Measurements from ENCODE around the gene TPRKB.
"Not testable (repeated sequence)": the region's sequence is repeated elsewhere in the genome, so short reads cannot be mapped to it uniquely, and the experiment has no call there.

The TPRKB gene

DNA sequence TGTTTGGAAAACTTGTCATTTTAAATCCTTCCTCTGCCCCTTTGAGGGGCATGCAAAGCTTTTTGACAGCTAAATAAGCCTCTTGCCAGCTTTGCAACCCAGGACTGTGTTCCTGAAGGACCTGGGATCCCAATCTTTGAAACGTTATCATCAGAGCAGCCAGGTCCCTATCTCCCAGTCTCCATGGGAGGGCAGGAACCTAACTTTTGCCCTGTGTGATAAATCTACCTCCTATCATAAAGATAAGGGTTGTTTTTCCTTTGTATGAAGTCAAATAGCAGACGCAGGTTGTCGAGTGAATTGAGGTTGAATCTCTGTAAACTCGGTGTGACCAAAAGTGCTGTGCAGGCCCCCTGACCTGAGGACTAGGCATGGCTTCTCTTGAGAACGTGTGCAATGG is 30.1 kb downstream of the TPRKB start:
- TF ChIP-seq, protein P1, sequence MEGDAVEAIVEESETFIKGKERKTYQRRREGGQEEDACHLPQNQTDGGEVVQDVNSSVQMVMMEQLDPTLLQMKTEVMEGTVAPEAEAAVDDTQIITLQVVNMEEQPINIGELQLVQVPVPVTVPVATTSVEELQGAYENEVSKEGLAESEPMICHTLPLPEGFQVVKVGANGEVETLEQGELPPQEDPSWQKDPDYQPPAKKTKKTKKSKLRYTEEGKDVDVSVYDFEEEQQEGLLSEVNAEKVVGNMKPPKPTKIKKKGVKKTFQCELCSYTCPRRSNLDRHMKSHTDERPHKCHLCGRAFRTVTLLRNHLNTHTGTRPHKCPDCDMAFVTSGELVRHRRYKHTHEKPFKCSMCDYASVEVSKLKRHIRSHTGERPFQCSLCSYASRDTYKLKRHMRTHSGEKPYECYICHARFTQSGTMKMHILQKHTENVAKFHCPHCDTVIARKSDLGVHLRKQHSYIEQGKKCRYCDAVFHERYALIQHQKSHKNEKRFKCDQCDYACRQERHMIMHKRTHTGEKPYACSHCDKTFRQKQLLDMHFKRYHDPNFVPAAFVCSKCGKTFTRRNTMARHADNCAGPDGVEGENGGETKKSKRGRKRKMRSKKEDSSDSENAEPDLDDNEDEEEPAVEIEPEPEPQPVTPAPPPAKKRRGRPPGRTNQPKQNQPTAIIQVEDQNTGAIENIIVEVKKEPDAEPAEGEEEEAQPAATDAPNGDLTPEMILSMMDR (IDR thresholded peaks at IDR 0.05; ENCODE audit: borderline replicate concordance, control extremely low read depth, extremely low read depth, insufficient read depth, missing control alignments), result no peak
- DNase-seq (ENCODE audit: low spot score), result peak; percentile 3
- in situ Hi-C loops (cut with MboI; ENCODE audit: low sequenced_read_pairs, unreplicated experiment), result no loop called here

DNA sequence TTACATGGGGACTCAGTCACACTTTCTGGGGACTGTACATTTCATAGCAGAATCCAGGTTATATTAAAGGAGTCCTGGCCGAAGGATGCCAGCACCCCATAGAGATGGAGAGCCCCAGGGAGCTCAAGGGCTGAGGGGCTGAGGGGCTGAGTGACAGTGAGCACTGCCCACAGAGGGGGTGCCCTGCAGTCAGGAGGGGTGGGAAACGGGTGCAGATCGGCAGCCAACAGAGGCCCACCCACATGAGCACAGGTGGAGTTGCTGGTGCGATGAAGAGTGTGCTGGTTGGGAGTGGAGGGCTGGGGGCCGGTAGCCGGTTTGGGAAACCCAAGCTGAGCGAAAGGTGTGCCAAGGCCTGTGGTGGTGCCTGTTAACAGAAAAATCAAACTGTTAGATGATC is 32.1 kb downstream of the TPRKB start:
- DNase-seq (ENCODE audit: low spot score), result no peak
- in situ Hi-C loops (cut with MboI; ENCODE audit: low sequenced_read_pairs, unreplicated experiment), result no loop called here
- TF ChIP-seq, protein P1 (IDR thresholded peaks at IDR 0.05; ENCODE audit: borderline replicate concordance, control extremely low read depth, extremely low read depth, insufficient read depth, missing control alignments), result no peak

GRCh38 chr2:73704285-73704684 is 32.9 kb downstream of the TPRKB start:
- no peak for DNase-seq (ENCODE audit: low spot score)
- in situ Hi-C loops (cut with MboI; ENCODE audit: low sequenced_read_pairs, unreplicated experiment), result no loop called here
- TF ChIP-seq, protein P1 (IDR thresholded peaks at IDR 0.05; ENCODE audit: borderline replicate concordance, control extremely low read depth, extremely low read depth, insufficient read depth, missing control alignments), result no peak

- in situ Hi-C loops (cut with MboI; ENCODE audit: low sequenced_read_pairs, unreplicated experiment), result no loop called here
- TF ChIP-seq, protein P1 (IDR thresholded peaks at IDR 0.05; ENCODE audit: borderline replicate concordance, control extremely low read depth, extremely low read depth, insufficient read depth, missing control alignments), result no peak
- no peak for DNase-seq (ENCODE audit: low spot score)
These were observed 33.5 kb downstream of the TPRKB start for GRCh38 chr2:73703675-73704074.

GRCh38 chr2:73702852-73703493 is 34.2 kb downstream of the TPRKB start:
- DNase-seq (ENCODE audit: low spot score); in situ Hi-C loops (cut with MboI; ENCODE audit: low sequenced_read_pairs, unreplicated experiment): not testable (repeated sequence)

DNA sequence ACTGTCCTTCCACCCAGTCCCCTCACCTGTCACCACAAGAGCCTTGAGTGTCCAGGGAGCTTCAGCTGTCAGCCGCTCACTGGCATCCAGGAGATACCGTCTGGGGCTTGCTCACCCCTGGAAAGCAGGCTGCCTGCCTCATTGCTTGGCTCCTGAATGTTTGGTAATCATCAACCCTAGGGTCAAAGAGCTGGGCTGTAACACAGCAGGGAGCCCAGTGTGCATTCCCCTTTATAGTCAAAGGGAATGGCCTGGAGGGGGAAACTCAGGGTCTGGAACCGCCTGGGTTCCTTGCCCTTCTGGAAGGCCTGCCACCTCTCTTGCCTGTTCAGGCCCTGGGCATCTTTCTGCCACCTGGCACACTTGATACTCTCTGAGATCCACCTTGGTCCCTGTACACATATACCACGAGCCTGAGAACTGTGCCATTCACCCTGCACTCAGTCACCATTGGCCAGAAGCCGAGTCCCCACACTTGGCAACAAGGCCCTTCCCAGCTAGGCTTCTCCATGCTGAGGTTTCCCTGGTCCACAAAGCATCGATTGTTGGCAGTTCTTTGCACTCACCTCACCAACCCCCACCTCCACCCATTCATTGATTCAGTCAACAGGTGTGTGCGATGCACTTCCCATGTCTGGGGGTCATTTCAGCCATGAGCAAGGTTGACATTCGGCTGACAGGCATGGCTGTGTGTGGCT is 35.0 kb downstream of the TPRKB start:
- in situ Hi-C loops (cut with MboI; ENCODE audit: low sequenced_read_pairs, unreplicated experiment), result no loop called here
- TF ChIP-seq, protein P1 (IDR thresholded peaks at IDR 0.05; ENCODE audit: borderline replicate concordance, control extremely low read depth, extremely low read depth, insufficient read depth, missing control alignments), result no peak
- no peak for DNase-seq (ENCODE audit: low spot score)

- in situ Hi-C loops (cut with MboI; ENCODE audit: low sequenced_read_pairs, unreplicated experiment), result not testable (repeated sequence)
These were observed 35.7 kb downstream of the TPRKB start for GRCh38 chr2:73701448-73701765.

More at GRCh38 chr2:73701448-73701765, 35.7 kb downstream of the TPRKB start:
- DNase-seq (ENCODE audit: low spot score), result not testable (repeated sequence)

Data from GM13976 (cell line).